Natural killer cell treated with Interleukin-12 subunit alpha and Interleukin-12 subunit beta and Interleukin-15 and Interleukin-18, amount 100 ng/mL, for 72 hours (primary cell): ENCODE results near the gene GJC2. TPM values are rescaled to one million over a fixed set of nuclear protein-coding genes. Genes with fewer than 3 reads are reported as not detected.
"Not testable (repeated sequence)": the region's sequence is repeated elsewhere in the genome, so short reads cannot be mapped to it uniquely, and the experiment has no call there.

ENCODE experiments used
- ATAC-seq, 2 donors: fragments of 150-1000 bp; cut with Tn5 transposase in 1 of 2; sonication (Bioruptor Pico), chemical (Tn5 transposase) in 1 of 2; 2 replicates each; pipeline ENCODE4 v1.10.0; 2021
- DNase-seq: peaks from one replicate; pipeline ENCODE4 v3.0.0; 2022; ENCODE audit warnings: low spot score
- H3K27ac Mint-ChIP-seq, 2 donors: 1 replicate in 1 of 2; 2 replicates in 1 of 2; pipeline ENCODE4 v1.8.0; 2022; ENCODE audit warnings: mixed read lengths in 2 of 2, mild to moderate bottlenecking in 1 of 2, moderate library complexity in 1 of 2
- H3K27me3 Mint-ChIP-seq, 2 donors: 1 replicate in 1 of 2; 2 replicates in 1 of 2; pipeline ENCODE4 v1.8.0; 2022; ENCODE audit warnings: mixed read lengths in 2 of 2
- H3K36me3 Mint-ChIP-seq: one replicate; pipeline ENCODE4 v1.8.0; 2022; ENCODE audit warnings: mixed read lengths
- H3K4me1 Mint-ChIP-seq, 2 donors: 1 replicate in 1 of 2; 2 replicates in 1 of 2; pipeline ENCODE4 v1.8.0; 2022; ENCODE audit warnings: low read depth in 2 of 2, mixed read lengths in 2 of 2, mild to moderate bottlenecking in 1 of 2
- H3K4me3 Mint-ChIP-seq: one replicate; pipeline ENCODE4 v1.8.0; 2022; ENCODE audit warnings: mixed read lengths
- H3K9me3 Mint-ChIP-seq: 2 replicates; pipeline ENCODE4 v1.8.0; 2022; ENCODE audit warnings: mixed read lengths
- total RNA-seq, 2 donors: library from RNA; stranded (reverse); gene quantifications; one replicate each; pipeline ENCODE4 v1.2.3, GENCODE V29; 2022

Gene GJC2
- total RNA-seq, 2 donors from 2014 or later: 2.1 to 2.2 TPM

DNA sequence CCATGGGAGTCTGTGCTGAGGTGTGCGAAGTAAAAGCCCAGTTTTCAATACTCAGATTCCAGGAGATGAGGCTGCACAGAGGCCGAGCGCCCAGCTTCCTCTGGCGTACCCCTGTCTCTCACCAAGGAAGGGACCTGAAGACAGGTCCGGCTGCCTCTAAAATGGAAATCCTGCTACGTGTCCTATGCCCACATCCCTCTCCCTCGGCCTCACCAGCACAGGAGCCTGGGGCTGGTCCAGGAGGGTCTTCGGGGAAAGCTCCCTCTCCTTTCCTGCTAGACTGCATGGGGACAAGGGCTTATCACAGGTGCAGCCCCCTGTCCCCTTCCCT, 41.0 kb upstream of the GJC2 start:
- DNase-seq: no peak
- Mint-ChIP-seq H3K9me3 (no peaks in the 10 kb centered on the region), H3K4me3 (peak overlapping the region; percentile 91), H3K36me3 (no peaks in the 10 kb centered on the region), H3K4me1 (peaks cover 14 to 26% of the 10 kb centered on the region in 2 donors), H3K27me3 (no peaks in the 10 kb centered on the region), H3K27ac (peak overlapping the region; percentile 73 to 86)
- no peak for ATAC-seq

DNA sequence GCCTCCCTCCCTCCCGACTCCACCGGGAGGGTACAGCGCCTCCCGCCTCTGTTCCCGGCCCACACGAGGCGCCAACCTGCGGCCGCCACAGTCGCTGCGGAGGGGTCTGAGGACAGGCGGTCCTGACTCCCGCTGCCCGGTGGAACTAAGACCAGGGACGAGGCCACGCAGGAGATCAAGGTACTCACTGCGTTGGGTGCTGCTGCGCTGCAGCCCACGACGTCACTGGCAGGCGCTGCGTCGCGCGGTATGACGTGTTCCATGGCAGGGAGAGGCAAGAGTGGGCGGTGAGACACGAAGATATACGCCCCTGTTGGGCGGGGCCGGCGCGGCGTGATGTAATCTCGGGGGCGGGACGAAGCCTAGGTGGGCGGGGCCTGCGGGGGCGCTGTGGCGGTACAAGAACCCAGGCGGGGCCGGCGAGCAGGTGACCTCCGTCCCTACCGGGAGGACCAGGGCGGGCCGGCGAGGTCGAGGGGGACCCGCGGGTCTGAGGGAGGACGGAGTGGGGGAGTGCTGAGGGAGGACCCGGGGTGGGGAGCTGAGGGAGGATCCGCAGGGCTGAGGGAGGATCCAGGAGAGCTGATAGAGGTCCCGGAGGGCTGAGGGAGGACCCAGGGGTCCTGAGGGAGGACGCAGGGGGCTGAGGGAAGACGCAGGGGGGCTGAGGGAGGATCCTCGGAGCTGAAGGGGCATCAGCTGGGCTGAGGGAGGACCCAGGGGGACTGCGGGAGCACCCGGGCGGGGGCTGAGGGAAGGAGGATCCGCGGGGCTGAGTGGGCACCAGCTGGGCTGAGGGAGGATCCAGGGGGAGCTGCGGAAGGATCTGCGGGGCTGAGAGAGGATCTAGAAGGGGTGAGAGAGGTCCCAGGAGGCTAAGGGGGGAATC, 40.4 kb upstream of the GJC2 start, which contains the start of gene MRPL55:
TSS of gene MRPL55 (minus strand) at position 227 of the 889 bp plus-strand sequence. CDS start 1,039 bp downstream, outside the sequence.
- Mint-ChIP-seq H3K4me1 (peaks cover 14 to 20% of the 10 kb centered on the region in 2 donors), H3K27me3 (no peaks in the 10 kb centered on the region), H3K4me3 (peak within 1 kb of the TSS; percentile 91), H3K36me3 (no peaks in the 10 kb centered on the region), H3K27ac (peak within 1 kb of the TSS; percentile 73 to 86), H3K9me3 (no peaks in the 10 kb centered on the region)
- peak; percentile 97 for DNase-seq
- peak; percentile 98 for ATAC-seq

DNA sequence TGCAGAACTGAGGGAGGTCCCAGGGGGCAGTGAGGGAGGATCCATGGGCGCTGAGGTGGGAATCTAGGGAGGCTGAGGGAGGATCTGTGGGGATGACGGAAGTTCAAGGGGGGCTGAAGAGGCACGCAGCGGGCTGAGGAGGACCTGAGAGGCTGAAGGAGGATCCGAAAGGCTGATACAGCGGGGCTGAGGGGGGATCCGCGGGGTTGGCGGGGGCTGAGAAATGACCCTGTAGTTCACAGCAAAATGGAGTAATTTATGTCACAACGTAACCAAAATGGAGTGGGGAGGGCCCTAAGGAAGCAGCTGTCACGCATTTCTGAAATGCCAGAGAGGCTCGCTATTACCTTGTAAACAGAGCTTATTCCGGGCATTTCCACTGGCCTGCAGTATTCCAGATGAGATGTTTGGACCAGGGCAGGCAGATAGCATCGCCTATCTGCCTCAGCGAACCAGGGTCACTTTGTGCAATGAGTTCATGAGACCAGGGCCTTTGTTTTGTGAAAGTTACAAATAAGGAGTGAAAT, 39.7 kb upstream of the GJC2 start:
- H3K4me3 Mint-ChIP-seq: peak overlapping the region; percentile 91
- ATAC-seq: no peak
- DNase-seq: no peak
- peaks cover 14 to 16% of the 10 kb centered on the region in 2 donors for H3K4me1 Mint-ChIP-seq
- H3K27ac Mint-ChIP-seq: peak overlapping the region; percentile 73 to 86
- no peaks in the 10 kb centered on the region for H3K9me3 Mint-ChIP-seq
- H3K36me3 Mint-ChIP-seq: no peaks in the 10 kb centered on the region
- H3K27me3 Mint-ChIP-seq: no peaks in the 10 kb centered on the region

DNA sequence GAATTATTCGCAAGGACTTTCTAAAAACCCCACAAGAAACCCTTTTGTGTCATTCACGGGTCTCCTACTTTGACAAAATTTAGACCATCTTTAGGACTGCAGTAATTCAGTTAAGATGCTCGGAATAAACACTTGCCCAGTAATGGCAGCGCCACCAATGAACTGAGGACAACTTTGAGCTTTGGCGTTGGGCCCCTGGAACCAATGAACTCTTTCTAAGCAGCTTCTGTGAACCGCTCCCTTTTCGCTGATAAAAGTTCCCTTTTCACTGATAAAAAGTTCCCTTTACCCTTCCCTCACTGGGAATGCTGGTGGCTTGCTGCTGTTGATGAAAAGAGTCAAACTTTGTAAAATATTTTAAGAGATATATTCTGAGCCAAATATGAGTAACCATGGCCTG, 39.2 kb upstream of the GJC2 start:
- no peaks in the 10 kb centered on the region for H3K36me3 Mint-ChIP-seq
- H3K27ac Mint-ChIP-seq: no peak overlapping the region
- peaks cover 14 to 16% of the 10 kb centered on the region in 2 donors for H3K4me1 Mint-ChIP-seq
- H3K27me3 Mint-ChIP-seq: no peaks in the 10 kb centered on the region
- no peaks in the 10 kb centered on the region for H3K9me3 Mint-ChIP-seq
- H3K4me3 Mint-ChIP-seq: no peak overlapping the region
- no peak for DNase-seq
- no peak for ATAC-seq

DNA sequence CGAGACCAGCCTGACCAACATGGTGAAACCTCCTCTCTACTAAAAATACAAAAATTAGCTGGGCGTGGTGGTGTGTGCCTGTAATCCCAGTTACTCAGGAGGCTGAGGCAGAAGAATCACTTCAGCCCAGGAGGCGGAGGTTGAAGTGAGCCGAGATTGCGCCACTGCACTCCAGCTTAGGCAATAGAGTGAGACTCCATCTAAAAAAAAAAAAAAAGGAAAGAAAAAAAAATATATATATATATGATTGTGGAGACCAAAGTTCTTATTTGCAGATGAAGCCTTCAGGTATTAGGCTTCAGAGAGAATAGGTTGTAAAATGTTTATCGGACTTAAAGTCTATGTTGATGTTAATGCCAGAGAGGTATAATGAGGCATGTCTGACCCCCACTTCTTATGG, 38.4 kb upstream of the GJC2 start:
- H3K9me3 Mint-ChIP-seq, H3K27ac Mint-ChIP-seq, DNase-seq: not testable (repeated sequence)

DNA sequence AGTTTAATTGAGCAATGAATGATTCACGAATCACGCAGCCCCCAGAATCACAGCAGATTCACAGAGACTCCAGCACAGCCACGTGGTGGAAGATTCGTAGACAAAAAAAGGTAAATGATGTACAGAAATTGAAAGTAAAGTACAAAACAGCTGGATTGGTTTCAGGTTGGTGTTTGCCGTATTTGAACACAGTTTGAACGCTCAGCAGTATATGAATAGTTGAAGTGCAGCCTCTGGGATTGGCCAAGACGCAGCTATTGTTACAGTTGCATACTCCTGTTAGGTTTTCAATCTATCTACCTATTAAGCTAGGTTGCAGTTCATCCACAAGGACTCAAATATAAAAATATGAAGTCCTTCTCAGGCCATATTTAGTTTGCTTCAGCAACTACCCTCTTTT, 37.6 kb upstream of the GJC2 start:
- H3K36me3 Mint-ChIP-seq: no peaks in the 10 kb centered on the region
- no peak for DNase-seq
- peaks cover 9 to 16% of the 10 kb centered on the region in 2 donors for H3K4me1 Mint-ChIP-seq
- H3K4me3 Mint-ChIP-seq: no peak overlapping the region
- ATAC-seq: no peak
- H3K9me3 Mint-ChIP-seq: no peaks in the 10 kb centered on the region
- H3K27me3 Mint-ChIP-seq: no peaks in the 10 kb centered on the region
- H3K27ac Mint-ChIP-seq: no peak overlapping the region

More for the DNA sequence above, 38.4 kb upstream of the GJC2 start:
- H3K4me3 Mint-ChIP-seq, H3K27me3 Mint-ChIP-seq, ATAC-seq, H3K36me3 Mint-ChIP-seq: not testable (repeated sequence)
- peaks cover 14 to 16% of the 10 kb centered on the region in 2 donors for H3K4me1 Mint-ChIP-seq

DNA sequence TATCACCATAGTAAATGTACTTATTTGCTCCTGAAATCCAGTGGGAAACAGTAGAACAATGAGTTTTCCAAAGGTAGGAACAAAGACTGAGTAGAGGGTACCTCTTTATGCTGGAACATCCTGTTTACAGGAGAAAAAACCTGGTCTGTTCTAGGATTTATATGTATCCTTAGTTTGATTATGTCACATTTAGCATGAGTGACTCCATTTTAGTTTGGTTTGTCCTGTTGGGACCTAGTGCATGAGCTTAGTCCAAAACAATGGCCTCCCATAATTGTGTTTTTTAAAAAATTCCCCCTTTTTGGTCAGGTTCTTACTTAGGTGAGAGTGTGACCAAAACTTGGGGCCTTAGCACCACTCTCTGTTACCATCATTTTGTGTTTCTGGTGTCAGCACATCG, 37.1 kb upstream of the GJC2 start:
- DNase-seq: no peak
- Mint-ChIP-seq H3K27me3 (no peaks in the 10 kb centered on the region), H3K4me3 (no peak overlapping the region), H3K36me3 (no peaks in the 10 kb centered on the region), H3K4me1 (peaks cover 9 to 16% of the 10 kb centered on the region in 2 donors), H3K27ac (no peak overlapping the region), H3K9me3 (no peaks in the 10 kb centered on the region)
- ATAC-seq: no peak

DNA sequence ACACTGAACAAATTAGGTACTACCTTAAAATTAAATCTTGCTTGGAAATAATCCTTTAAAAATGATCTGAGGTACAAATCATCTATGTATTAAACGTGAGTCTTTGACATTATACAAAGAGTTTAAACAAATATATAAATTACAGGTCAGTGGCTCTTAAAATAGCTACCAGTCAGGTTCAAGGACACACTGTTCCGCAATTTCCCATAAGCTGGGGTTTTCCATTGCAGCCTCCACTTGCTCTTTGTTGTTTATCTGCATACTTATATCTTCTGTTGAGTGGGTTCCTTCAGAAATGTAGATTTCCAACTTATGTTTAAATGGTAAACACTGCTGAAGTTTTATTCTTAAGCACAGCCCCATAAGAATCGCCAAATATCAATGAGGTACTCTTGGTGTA, 34.9 kb upstream of the GJC2 start:
- DNase-seq (no peak), ATAC-seq (no peak)
- Mint-ChIP-seq H3K9me3 (no peaks in the 10 kb centered on the region), H3K4me3 (no peak overlapping the region), H3K4me1 (peaks cover 2 to 4% of the 10 kb centered on the region in 2 donors), H3K27me3 (no peaks in the 10 kb centered on the region), H3K36me3 (peaks cover 5% of the 10 kb centered on the region), H3K27ac (no peak overlapping the region)

DNA sequence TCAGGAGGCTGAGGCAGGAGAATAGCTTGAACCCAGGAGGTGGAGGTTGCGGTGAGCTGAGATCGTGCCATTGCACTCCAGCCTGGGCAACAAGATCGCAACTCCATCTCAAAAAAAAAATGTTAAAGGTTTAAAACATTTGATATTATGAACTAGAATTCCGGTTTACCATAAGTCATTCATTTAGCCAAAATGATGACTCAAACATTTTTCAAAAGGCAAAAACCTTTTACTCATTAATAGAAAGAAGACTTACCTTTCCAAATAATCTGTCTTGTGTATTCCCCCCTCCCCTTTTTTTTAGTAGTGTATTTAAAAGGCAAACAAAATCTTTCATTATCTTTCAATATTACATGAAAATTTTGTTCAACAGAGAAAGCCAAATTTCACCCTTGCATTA, 32.4 kb upstream of the GJC2 start:
- no peak overlapping the region for H3K27ac Mint-ChIP-seq
- no peaks in the 10 kb centered on the region for H3K27me3 Mint-ChIP-seq
- no peak overlapping the region for H3K4me3 Mint-ChIP-seq
- peaks cover 5% of the 10 kb centered on the region for H3K36me3 Mint-ChIP-seq
- DNase-seq (no peak), ATAC-seq (no peak)
- H3K4me1 Mint-ChIP-seq: no peaks in the 10 kb centered on the region
- H3K9me3 Mint-ChIP-seq: no peaks in the 10 kb centered on the region

DNA sequence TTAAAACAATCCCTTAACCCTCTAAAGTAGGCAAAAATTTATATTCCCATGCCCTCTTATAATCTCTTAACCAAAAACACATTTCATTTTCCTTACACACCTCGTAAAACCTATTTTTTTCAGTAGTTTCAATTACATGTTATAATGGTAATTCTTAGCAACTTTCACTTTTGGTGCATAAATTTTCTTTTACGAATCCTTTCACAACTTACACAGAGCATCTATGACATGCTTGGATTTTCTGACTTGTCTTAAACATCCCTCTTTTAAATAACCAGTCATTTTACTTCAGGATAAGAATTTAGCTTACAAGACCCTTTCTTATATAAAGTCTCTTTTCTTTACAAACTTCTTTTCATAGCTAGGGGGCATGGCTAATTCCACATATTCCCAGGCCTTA, 31.7 kb upstream of the GJC2 start:
- no peak overlapping the region for H3K27ac Mint-ChIP-seq
- H3K36me3 Mint-ChIP-seq: peaks cover 5% of the 10 kb centered on the region
- H3K4me1 Mint-ChIP-seq: no peaks in the 10 kb centered on the region
- no peak for ATAC-seq
- no peaks in the 10 kb centered on the region for H3K9me3 Mint-ChIP-seq
- H3K27me3 Mint-ChIP-seq: peaks cover 0 to 4% of the 10 kb centered on the region in 2 donors
- no peak for DNase-seq
- H3K4me3 Mint-ChIP-seq: no peak overlapping the region

DNA sequence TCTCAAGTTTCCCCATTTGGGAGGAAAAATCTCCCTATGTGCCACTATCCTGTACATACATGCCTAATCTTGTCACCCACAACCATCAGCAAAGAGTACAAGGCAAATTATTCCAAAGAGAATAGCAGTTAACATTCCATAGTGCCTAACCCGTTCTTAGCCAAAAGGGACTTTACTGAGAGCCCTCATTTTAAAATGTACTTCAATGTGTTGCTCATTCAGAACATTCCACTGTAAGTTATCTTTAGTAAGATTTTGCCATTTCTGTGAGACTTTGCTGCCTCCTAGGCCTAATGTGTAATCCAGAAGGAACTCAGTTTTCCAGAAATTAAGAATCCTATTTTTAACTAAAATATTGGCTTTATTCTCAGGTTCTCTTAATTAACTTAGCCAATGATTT, 29.4 kb upstream of the GJC2 start:
- ATAC-seq: no peak
- Mint-ChIP-seq H3K9me3 (no peaks in the 10 kb centered on the region), H3K4me3 (no peak overlapping the region), H3K27me3 (peaks cover 0 to 8% of the 10 kb centered on the region in 2 donors), H3K27ac (no peak overlapping the region), H3K4me1 (no peaks in the 10 kb centered on the region), H3K36me3 (peaks cover 5% of the 10 kb centered on the region)
- no peak for DNase-seq

DNA sequence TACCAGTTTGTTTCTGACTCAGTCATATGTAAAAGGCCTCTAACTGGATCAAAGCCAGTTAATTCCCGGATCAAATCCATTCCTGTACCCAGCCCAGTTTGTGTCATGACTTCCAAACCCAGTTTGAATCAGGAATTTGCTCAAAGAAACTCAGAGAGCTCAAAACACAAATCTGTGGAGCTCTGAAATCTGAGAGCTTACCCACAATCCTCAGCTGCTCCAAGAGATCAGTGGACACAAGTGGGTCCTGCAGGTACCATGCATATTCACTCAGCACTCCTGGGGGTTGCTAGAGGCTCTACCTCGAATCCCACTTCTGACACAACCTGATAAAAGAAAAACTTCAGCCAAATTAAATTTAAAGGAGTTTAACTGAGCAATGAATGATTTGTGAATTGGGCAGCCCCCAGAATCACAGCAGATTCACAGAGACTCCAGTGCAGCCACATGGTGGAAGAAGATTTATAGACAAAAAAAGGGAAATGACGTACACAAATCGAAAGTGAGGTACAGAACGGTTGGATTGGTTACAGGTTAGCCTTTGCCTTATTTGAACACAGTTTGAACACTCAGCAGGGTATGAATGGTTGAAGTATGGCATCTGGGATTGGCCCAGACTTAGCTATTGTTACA, 28.8 kb upstream of the GJC2 start:
- Mint-ChIP-seq H3K4me3 (no peak overlapping the region), H3K4me1 (no peaks in the 10 kb centered on the region), H3K9me3 (no peaks in the 10 kb centered on the region), H3K27ac (no peak overlapping the region), H3K36me3 (peaks cover 5% of the 10 kb centered on the region), H3K27me3 (peaks cover 0 to 8% of the 10 kb centered on the region in 2 donors)
- DNase-seq (no peak), ATAC-seq (no peak)

DNA sequence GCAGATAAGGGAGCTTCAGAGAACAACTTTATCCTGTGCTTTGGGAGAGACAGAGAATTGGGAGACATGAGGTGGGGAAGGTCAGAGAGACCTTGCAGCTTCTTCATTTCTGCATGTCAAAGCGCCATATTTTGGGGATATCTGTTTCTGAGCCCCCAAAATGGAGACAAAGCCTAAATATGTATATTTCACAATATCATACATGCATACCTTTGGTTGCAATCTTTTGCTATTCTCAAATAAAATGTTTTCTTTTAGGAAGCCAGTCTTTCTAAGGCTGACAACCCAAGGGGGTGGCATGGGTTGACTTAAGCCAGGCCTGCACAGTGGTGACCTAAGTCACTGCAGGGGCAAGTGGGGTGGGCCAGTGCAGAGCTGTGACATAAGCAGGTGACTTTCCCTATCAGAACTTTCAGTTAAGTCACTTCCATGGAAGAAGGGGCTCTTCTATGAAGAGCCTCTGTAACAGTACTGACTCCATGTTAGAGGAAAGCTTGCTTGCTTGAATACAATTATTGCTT, 26.7 kb upstream of the GJC2 start:
- no peak overlapping the region for H3K27ac Mint-ChIP-seq
- no peaks in the 10 kb centered on the region for H3K4me1 Mint-ChIP-seq
- ATAC-seq (no peak), DNase-seq (no peak)
- no peaks in the 10 kb centered on the region for H3K9me3 Mint-ChIP-seq
- peaks cover 3% of the 10 kb centered on the region for H3K36me3 Mint-ChIP-seq
- H3K27me3 Mint-ChIP-seq: peaks cover 6 to 8% of the 10 kb centered on the region in 2 donors
- H3K4me3 Mint-ChIP-seq: no peak overlapping the region

DNA sequence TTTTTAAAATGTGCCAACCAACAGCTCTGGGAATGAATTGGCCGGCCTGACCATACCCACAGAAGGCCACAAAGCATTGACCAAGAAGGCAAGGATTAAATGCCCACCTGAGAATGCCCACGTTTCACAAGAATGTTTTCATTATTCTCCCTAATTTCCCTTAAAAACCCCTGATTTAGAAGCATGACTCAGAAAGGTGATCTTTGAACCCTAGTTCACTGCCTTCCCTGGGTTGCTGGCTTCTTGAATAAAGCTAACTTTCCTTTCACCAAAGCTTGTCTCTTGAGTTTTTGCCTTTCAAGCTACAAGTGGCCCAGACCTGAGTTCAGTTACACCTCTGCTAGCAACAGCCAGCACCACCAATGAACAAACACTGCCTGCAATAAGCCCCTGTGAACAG, 26.2 kb upstream of the GJC2 start:
- no peak for ATAC-seq
- no peaks in the 10 kb centered on the region for H3K36me3 Mint-ChIP-seq
- no peak overlapping the region for H3K4me3 Mint-ChIP-seq
- no peaks in the 10 kb centered on the region for H3K4me1 Mint-ChIP-seq
- H3K27me3 Mint-ChIP-seq: peaks cover 6 to 8% of the 10 kb centered on the region in 2 donors
- H3K9me3 Mint-ChIP-seq: no peaks in the 10 kb centered on the region
- no peak overlapping the region for H3K27ac Mint-ChIP-seq
- no peak for DNase-seq
